Activated effector memory CD4-positive, alpha-beta T cell treated with anti-CD3 and anti-CD28 coated beads, Interleukin-2, amount 50 U/mL, for 16 hours (primary cell): ENCODE measurements around the gene GNMT.
"Not testable (repeated sequence)": the region's sequence is repeated elsewhere in the genome, so short reads cannot be mapped to it uniquely, and the experiment has no call there.

Experiments used
- DNase-seq: peaks from one replicate; pipeline ENCODE4 v3.0.0-alpha.2; 2020

The GNMT gene

DNA sequence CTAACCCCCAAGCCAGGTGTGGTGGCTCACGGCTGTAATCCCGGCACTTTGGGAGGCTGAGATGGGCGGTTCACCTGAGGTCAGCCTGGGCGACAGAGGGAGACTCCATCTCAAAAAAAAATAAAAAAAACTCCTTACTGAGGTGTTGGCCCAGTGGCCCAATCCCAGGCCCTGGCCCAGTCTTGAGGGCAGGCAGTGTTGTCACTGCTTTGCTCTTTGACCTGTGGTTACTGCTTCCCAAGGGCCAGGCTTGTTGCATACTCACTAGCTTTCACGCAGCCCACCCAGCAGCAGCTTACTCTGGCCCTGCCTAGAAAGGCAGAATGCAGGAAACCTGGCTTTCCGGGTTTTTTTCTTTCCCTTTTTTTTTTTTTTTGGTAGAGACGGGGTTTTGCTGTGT is 18.1 kb upstream of the GNMT start:
- DNase-seq = no peak

DNA sequence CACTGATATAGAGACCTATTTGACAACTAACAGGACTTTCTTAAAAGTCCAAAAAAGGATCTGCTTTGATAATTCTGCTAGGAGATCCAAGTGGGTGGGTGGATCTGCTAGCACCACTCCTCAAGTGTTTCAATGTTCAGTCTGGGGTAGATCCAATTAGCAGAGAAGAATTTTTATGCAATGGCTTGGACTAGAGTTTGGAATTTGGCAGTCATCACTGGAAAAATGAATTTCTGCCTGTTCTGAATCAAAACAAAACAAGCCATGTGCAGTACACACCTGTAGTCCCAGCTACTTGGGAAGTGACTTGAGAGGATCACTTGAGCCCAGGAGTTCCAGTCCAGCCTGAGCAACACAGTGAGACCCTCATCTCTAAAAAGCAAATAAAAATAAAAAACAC is 12.6 kb upstream of the GNMT start:
- DNase-seq = no peak

DNA sequence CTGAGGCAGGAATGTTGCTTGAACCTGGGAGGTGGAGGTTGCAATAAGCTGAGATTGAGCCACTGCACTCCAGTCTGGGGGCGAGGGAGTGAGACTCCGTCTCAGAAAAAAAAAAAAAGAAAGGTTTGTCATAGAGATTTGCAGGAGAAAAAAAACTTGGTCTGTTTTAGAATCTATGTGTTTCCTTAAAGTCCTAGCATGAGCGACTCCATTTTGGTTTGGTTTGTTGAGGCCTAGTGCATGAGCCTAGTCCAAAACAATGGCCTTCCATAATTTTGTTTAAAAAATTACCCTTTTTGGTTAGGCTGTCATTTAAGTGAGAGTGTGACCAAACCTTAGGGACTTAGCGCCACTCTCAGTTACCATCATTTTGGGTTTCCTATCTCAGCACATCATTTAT is 8.2 kb upstream of the GNMT start:
- DNase-seq = no peak

DNA sequence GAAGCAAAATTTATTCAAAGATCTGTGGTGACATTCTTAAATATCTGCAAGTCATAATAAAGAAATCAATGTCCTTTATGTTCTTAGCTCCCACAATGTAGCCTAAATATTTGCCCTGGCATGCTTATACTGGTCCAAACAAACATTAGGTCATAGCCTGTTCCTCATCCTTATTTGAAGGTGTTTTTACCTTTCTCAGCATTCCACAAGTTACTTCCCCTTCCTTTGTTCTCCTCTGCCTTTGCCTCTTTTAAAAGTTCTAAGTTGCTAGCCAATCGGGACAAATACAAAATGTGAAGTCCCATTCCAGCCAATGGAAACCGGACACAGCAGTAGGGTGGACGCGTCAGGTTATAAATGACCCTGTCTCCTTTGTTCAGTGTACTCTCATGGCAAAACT is 6.1 kb upstream of the GNMT start:
- not testable (repeated sequence) for DNase-seq

DNA sequence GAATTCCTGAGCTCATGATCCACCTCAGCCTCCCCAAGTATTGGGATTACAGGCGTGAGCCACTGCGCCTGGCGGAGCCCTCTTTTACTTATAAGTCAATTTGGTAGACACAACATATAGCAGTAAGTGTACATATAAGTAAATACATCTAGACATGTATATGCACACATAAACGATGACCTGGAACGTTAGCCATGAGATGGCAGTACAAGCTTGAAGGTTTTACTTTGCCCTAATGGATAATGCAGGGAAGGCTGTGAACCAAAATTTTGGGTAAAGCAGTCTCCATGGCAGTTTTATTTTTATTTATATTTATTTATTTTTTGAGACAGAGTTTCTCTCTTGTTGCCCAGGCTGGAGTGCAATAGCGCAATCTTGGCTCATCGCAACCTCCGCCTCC is 2.4 kb upstream of the GNMT start:
- no peak for DNase-seq

DNA sequence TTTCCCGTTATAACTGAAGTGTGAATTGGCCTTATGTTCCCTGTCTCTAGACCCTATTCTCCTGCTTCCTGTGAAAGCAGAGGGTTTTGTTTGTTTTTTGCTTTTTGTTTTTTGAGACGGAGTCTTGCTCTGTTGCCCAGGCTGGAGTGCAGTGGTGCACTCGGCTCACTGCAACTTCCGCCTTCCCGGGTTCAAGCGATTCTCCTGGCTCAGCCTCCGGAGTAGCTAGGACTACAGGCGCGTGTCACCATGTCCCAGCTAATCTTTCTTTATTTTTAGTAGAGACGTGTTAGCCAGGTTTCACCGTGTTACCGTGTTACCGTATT is 674 bp upstream of the GNMT start:
- no peak for DNase-seq

DNA sequence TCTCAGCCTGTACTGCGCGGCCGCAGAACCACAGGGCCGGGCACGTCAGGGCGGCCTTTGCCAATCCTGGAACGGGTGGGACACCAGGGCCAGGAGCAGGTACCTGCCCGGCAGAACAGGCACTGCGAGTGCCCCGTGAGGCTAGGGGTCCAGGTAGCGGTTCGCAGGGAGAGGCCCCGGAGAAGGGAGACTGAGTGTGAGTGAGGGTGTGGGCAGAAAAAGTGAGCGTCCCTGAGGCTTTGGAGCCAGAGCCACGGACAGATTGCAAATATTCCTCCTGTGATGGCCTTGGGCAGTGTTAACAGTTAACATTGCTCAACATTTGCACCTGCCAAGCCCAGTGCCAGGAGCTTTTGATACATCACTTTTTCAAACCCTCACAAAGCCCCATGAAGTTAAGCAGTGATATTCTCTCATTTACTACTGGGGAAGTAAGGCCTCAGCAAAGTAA is 491 bp downstream of the GNMT start:
- no peak for DNase-seq

DNA sequence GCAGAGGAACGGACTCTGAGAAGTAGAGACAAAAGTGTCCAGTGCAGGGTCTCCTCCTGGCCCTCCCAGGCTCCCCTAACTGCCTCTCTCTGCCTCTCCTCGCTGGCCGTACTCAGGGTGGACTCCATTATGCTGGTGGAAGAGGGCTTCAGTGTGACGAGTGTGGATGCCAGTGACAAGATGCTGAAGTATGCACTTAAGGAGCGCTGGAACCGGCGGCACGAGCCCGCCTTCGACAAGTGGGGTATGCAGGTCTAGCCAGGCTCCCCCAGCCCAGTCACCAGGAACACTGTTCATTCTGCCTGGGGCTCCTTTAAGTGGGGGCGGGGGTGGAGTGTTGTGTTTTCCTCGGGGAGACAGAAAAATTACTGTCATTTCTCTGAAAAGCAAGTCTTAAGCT is 1.5 kb downstream of the GNMT start:
- DNase-seq = no peak

DNA sequence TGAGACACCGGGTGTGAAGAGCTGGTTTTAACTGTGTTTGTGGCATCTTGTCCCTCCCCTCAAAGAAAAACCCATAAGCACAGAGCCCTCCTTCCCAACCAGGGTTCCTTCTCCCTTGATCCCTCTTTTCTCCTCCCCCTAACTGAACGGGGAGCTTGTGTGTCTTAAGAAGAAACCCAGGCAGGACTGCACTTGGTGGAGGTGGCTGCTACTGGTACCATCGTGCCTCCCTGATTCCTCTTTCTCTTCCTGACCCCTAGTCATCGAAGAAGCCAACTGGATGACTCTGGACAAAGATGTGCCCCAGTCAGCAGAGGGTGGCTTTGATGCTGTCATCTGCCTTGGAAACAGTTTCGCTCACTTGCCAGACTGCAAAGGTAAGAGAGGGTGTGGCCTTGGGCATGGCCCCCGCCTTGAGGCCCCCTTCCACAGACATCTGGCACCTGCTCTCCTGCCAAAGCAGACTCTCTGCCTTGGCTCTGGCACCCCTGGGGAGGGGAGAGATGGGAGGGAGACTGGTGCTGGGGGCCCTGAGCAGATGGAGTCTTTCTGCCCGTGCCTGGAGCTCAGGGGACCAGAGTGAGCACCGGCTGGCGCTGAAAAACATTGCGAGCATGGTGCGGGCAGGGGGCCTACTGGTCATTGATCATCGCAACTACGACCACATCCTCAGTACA is 2.1 kb downstream of the GNMT start:
- DNase-seq = no peak

DNA sequence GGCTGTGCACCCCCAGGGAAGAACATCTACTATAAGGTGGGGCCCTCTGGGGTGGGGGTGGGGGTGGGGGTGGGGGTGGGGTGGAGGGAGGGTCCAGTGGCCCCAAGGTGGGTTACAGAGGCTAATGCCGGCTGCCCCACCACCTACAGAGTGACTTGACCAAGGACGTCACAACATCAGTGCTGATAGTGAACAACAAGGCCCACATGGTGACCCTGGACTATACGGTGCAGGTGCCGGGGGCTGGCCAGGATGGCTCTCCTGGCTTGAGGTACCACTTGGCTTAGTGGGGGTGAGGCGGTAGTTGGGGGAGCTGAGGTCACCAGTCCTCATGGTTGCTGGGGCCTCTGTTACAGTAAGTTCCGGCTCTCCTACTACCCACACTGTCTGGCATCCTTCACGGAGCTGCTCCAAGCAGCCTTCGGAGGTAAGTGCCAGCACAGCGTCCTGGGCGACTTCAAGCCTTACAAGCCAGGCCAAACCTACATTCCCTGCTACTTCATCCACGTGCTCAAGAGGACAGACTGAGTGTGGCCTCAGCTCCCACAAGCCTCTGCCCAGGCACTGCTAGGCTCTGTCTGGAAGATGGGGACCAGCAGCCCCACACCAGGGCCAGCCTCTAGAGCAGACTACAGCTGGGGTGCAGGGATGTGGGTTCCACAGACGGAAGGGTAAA is 2.8 kb downstream of the GNMT start:
- DNase-seq = no peak

DNA sequence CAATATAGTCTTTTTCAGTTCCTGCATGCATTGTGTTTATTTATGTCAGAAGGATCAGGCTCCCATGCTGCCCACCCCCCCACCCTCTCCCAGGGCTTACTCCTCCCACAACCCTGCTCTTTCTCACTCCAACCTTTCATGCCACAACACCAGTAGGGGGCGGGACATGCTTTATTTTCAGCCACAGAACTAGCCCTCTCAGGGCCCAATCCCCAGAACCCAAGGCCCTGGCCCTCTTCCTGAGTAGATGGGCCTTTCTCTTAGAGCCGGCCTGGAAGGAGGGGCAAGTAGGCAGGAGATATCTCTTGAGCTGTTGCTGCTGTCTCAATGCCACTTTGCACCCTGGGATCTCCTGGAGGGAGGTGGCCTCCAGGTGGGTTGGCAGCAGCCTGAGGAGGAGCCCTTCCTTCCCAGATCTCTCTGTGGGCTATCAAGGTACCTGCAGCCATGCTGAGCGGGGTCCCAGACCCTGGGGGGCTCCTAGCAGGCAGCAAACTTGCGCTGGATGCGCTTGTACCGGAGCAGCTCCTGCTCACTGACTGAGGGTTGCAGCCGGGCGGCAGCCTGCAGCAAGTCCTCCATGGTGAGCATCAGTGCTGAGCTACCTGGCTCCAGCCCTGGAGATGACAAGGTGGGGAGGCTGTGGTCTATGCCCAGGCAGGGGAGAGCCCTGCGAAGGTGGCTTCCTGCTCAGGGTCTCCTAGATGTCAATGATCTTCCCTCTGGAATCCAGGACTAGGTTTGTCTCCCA is 3.5 kb downstream of the GNMT start:
- peak; percentile 67 for DNase-seq

DNA sequence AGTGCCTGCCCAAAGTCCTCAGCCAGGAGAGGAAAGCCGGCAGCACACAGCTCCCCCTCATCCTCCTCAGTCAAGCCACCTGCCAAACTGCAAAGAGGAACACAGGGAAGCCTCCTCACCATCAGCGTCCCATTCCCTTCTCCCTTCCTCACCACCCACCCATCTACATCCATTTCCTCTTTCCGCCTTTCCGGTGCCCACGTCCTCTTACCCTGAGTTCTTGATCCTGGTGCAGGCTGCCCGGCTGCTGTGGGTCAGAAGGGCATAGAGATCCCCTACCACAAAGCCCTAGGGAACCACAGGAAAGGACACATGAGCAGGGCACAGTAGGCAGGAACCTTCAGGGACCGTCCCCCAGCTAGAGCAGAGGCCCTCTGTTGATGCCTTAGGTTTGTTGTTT is 6.0 kb downstream of the GNMT start:
- no peak for DNase-seq

DNA sequence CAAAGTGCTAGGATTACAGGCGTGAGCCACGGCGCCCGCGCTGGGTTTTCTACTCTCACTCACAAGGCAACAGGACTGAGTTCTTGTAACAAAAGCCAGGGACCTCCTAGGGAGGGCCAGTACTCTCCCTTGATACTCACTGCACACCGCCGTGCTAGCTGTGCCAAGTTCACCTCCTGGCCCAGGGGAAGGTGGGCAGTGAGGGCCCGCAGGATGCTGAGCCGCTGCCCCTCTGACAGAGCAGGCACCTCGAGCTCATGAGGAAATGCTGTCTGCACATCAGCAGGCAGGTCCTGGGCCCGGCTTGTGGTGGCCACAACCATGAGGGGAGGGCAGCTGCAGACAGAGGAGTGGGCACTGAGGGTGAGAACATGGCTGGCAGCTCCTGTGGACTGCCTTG is 6.7 kb downstream of the GNMT start:
- DNase-seq = no peak

DNA sequence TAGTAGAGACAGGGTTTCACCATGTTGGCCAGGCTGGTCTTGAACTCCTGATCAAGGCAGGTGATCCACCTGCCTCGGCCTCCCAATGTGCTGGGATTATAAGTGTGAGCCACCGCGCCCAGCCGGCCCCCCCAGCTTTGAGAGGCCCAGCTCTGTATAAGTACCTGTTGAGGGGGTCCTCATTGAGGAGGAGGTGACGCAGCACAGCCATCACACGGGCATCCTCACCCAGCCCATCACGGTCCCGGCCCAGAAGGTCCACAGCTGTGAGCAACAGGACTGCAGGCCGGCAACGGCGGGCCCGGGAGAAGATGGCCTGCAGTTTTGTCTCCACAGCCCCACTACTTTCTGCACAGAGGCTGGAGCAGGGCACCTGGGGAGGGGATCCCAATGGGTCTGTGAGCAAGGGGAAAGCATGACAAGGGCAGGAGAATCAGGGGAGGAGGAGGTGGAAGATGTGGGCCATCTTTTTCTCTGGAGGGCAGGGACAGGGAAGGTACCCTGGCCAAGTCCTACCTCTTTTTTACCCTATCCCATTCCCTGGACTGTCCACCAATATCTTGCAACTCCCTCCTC is 7.7 kb downstream of the GNMT start:
- no peak for DNase-seq

DNA sequence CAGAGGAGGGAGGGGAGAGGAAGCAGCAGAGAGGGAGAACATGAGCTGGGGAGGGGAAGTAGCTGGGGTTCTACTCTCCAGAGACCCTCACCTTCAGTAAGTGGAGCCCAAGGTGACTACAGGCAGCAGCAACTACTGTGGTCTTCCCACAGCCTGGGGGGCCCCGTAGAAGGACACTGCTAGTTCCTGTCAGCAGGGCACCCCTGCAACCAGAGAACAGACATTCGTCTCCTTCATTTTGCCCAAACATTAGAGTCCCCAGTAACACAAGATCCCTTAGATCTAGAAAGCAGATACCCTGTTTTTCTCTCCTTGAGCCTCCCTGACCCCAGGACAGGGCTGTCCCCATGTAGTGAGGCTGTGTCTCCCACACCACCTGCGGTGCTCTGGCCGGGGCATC is 8.2 kb downstream of the GNMT start:
- no peak for DNase-seq

DNA sequence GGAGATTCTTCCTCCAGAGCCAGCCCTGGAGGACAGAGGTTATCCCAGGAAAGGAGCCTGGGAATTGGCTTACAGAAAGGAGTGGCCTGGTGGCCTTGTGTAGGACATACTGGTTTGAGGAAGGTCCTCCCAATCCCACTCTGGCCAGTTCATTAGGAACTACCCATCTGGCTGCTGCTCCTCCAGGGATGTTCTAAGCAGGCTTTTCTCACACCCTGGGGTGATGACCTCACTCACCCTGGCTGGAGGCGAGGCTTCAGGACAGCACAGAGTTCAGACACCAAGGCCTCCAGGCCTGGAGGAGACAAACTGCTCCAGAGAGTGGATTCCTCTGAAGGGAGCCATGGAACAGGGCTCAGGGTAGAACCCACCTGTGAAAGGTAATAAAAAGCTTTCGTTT is 8.9 kb downstream of the GNMT start:
- DNase-seq = no peak

DNA sequence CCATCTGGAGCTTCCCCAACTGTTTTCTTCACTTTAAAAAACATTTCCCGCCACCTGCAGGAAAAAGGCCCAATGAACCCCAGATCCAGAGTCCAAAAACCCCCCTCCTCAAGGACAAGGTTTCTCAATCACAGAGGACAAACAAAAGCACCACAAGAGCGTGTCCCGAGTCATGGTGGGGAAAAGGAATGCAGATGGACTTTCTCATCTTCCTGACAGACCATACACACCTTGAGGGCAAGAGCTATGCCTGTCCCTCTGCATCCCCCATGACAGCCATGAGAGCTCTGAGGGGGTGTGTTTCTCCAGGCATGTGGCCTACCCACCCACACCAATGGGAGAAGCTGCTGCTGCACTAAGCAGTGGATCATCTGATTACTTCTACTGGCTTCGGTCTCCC is 9.4 kb downstream of the GNMT start:
- no peak for DNase-seq

DNA sequence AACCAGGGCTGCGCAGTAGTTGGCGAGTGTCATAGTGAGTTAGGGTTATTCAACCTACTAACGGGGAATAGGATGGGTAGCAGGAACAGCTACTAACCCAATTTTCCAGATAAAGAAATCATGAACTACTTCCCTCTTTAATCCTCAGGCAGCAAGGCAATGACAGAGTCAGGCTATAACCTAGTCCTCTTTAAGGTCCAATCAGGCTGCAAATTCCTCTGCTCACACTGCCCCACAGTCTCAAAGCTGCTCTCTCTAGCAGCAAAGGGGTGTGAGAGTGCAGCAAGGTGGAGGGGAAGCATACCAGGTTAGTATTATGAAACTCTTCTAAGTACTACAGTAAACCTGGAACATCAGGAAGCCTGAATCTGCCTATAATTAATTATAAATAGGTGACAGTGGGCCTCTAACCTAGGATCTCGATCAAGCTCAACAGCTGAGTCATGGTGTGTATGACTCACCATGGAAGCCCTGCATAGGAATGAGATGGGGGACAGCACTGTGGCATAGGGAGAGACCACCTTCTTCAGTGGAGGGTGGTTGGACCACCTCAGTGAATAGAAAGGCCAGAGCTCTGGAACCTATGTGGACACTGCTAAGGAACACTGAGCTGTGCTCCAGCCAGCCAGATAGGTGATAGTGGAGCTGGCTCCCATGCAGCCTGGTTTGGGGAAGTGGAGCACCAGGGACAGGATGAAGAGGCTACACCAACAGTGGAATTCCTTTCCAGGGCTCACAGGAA is 10.5 kb downstream of the GNMT start:
- no peak for DNase-seq

DNA sequence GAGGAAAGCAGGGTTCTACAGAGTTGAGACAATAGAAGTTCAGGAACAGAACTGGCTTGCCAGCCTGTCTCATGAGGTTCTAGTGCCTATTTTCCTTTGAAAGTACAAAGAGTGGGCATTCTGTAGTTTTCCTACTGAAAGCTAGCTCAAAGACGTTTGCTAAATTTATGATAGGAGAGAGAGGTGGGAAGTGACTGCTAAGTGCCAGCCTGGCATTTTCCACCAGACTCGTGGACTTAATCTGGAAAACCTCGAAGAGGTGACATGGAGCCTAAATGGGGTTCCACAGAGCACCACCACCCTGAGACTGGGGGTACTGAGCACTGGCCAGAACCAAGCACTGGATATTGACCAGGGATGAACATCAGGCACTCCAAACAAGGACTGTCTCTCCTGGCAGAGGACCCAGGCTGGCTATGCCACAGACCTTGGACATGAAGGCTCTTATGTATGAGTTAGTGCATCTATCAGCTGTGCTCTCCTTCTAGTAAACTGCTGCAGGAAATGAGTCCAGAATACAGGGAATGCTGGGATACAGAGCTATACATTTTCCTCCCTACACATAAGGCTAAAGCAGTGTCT is 11.3 kb downstream of the GNMT start:
- DNase-seq = no peak

DNA sequence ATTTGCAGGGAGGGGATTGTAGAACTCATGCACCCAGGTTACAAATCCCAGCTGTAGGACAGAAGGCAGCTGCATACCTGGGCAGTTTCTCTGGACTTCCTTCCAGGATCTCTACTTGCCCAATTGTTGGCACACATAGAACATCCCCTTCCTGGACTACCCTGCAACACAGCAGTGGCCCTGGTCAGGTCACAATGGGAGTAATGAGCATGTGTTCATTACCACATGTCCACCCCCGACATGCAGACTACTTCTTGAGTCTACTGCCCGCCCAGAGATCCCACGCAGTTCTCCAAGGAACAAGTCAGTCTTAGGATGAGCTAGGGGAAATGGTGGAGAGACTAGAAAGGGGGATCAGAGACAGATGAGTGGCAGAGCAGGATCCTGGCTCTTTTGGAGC is 13.4 kb downstream of the GNMT start:
- no peak for DNase-seq

DNA sequence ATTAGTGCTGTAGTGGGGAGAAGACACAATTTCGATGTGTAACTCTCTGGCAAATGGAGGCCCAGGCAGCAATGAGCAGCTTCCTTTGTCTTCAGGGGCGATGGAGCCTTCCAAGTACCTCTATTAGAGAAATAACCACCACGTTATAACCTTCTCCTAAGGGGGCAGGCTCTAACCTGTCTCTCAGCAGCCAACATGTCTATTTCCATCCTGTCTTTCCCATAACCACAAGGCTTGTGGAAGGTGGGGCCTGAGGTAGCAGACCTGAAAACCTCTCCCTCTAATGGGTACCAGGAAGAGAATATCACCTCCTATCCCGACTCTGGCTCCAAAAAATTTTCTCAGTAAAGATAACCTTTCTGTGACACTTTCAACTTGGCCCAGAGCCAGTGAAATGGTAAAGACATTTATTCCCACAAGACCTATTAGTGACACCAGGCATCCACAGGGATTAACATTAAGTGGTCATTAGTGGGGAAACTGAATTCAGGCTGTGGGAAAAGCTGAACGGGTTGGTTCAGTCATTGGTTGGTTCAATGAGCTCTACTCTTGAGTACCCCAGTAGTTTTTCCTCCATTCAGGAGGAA is 14.5 kb downstream of the GNMT start:
- DNase-seq = no peak

DNA sequence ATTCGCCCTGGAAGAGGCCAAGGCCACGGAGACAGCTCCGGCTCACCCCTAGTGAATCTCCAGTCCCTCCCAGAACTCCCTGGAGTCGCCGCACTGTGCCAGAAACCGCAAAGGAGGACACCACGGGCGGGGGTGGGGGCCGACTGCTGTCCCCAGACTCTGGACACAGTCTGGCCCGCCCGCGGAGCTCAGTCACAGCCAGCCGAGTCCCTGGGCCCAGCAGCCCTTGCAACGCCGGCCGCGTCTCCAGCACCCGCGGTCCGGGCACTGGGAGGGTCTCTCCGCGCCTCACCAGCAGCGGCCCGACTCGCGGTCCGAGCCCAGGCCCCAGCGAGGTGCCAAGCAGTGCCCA is 17.9 kb downstream of the GNMT start:
- peak; percentile 75 for DNase-seq
